PC-3 (cell line): Measurements from ENCODE around the gene FBXL12.

Experiments used
- CTCF ChIP-seq: fragments of 300-600 bp; sonication (generic); conservative IDR thresholded peaks from 2 replicates; pipeline ENCODE4 v1.5.1; 2017; ENCODE audit warnings: antibody characterized with exemption, low read depth, mild to moderate bottlenecking, low read length
- EZH2 ChIP-seq: fragments of 300-600 bp; sonication (generic); IDR thresholded peaks from one replicate; pipeline ENCODE4 v1.6.1; 2017; ENCODE audit warnings: antibody characterized with exemption, mild to moderate bottlenecking, low read length; ENCODE audit not compliant: unreplicated experiment
- EZH2phosphoT487 ChIP-seq: fragments of 300-600 bp; sonication (generic); IDR thresholded peaks from 2 replicates; pipeline ENCODE4 v1.6.1; 2018; ENCODE audit warnings: mild to moderate bottlenecking, antibody characterized with exemption, low read length, borderline replicate concordance

DNA sequence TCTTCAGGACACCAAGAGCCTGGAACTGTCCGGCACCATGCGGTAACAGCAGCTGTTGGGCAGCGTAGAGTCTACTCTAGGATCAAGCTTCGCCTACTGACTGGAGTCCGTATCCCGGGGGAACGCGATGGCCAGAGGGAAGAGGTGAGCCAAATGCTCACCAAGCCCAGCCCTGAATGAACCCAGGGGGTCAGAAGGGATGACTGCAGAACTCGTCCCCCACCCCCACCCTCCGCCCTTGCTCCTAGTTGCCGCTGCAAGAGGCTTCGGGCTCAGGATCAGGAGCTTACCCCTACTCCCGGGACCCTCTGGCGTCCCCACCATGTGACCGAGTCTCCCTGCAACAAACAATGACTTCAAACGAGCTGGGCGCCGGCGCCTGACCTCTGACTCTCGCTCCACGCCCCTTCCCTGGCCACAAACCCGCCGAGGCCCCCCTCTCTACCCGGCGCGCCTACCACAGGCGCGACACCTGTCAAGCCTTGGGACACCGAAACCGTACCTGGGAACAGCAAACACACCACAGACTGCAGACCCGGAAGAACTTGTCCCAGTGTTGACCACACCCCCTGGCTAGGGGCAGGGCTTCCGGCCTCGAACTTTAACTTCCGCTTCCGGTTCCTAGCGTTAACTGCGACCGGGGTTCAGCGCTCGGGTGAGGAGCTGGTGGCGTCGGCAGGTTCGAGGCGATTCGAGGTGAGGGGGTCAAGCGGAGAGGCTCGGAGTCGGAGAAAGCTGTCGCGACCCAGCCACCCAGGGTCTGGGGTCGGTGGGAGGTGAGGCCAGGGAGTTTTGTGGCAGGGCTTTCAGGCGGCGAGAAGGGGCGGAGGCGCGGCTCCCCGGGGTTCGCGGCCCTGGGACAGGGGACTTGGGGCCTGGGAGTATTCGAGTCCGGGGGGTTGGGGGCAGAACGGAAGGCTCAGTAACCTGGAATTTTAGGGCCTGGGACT lies 8.7 kb upstream of the FBXL12 start, which contains the start of gene UBL5:
- TF ChIP-seq CTCF (no peak), EZH2phosphoT487 (no peak), EZH2 (no peak)
